HG02588 (cell line): ENCODE results near the gene CFAP410.
"Not testable (repeated sequence)": the region's sequence is repeated elsewhere in the genome, so short reads cannot be mapped to it uniquely, and the experiment has no call there.

Experiments
- ATAC-seq: cut with Tn5 transposase; IDR thresholded peaks from one replicate; pipeline ENCODE4 v1.9.1; 2021; ENCODE audit warnings: mild to moderate bottlenecking, moderate library complexity; ENCODE audit not compliant: unreplicated experiment

CFAP410 gene

DNA sequence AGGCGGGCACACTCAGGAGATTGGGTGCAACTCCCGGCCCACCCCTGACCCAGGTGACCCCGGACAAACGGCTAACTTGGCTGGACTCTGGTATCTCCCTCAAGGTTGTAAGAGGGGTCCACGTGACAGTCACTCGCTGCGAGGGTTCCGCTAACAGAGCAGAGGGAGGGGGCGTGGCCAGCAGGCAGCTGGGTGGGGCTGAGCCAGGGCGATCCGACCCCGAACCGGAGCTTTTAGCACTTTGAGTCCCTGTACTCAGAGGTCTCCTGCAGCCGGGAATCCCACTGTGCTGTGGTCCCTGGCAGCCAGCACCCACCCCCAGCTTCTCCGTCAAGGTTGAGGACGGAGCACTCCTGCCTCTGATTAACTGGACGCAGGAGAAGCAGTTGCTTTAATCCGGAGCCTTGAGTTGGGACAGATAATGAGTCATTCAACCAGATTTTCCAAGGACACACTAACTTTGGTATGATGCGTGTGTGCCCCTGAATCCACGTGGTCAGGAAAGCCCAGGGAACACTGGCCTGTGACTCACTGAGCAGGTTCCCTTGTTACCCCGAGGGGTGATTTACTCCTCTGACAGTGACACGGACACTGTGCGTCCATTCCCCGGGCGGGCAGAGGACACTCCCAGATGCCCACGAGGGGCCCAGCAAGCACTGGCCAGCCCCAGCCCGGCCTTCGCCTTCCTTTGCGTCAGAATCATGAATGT is 31.0 kb upstream of the CFAP410 start:
- no peak for ATAC-seq

DNA sequence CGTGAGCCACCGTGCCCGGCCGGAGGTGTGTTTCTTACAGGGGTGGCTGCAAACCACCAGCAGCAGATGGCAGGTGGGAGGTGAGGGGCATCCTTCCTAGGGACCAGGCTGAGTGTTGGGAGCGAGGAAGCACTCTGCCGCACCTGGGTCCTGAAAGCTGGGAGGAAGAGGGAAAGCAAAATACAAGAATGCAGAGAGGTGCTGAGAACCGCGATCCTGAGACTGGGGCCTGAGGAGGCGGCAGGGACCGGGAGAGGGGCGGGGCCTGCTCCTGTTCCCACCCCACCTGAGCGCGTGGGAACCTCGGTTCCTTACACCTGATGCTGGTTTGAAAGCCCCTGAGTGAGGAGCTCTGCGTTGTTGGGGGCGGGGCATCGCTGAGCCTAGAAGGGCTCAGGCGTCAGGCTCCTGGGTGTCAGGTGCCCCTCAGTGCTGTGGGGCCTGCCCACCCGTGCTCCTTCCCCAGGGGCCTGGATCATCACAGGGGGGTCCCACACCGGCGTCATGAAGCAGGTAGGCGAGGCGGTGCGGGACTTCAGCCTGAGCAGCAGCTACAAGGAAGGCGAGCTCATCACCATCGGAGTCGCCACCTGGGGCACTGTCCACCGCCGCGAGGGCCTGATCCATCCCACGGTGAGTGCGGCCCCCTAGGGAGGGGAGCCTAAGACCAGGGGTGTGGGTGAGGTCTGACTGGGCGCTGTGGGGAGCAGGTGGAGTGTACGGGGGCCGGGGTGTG is 29.7 kb upstream of the CFAP410 start:
- no peak for ATAC-seq

DNA sequence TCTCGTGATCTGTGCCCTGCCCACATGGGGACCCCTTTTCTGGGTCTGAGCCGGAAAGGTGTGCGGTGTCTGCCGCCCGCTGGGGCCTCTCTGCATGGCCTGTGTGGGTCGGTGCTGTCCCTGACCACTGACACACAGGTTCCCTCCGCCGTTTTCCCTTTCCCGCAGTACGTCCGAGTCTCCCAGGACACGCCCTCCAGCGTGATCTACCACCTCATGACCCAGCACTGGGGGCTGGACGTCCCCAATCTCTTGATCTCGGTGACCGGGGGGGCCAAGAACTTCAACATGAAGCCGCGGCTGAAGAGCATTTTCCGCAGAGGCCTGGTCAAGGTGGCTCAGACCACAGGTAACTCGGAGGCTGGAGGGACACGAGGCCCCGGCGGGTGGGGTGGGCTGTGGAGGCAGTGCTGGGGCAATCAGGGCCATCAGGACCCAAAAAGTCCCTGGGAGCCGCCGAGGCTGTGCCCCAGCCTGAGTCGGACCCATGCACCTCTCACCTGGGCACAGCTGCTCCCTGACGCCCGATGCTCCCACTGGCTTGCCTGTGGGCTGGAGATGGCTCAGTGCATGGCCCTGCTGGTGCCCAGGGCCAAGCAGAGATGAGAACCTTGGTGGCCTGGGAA is 27.5 kb upstream of the CFAP410 start:
- no peak for ATAC-seq

DNA sequence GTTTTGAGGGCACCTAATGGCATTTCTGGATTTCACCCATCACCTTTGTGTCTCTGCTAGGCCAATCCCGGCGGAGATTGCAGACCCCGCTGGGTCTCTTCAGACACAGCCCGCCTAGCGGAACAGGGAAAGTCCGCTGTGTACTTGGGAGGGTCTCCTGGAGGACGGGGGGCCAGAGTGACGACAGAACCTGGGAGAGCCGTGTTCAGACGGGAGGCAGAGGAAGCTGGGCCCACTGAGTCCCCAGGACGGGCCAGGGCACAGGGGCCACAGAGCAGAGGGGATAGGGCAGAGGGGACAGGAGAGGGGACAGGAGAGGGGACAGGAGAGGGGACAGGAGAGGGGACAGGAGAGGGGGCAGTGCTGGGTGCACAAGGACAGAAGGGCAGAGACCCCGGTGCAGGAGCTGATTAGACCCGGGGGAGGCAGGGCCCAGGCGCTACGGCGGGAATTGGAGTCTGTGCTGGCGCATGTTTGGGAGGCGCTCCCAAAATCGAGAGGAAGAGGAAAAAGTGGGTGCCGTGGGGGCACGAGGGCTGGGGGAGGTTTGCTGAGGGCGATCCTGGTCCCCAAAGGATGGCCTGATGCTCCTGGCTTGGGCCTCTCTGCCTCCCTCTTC is 26.9 kb upstream of the CFAP410 start:
- no peak for ATAC-seq

DNA sequence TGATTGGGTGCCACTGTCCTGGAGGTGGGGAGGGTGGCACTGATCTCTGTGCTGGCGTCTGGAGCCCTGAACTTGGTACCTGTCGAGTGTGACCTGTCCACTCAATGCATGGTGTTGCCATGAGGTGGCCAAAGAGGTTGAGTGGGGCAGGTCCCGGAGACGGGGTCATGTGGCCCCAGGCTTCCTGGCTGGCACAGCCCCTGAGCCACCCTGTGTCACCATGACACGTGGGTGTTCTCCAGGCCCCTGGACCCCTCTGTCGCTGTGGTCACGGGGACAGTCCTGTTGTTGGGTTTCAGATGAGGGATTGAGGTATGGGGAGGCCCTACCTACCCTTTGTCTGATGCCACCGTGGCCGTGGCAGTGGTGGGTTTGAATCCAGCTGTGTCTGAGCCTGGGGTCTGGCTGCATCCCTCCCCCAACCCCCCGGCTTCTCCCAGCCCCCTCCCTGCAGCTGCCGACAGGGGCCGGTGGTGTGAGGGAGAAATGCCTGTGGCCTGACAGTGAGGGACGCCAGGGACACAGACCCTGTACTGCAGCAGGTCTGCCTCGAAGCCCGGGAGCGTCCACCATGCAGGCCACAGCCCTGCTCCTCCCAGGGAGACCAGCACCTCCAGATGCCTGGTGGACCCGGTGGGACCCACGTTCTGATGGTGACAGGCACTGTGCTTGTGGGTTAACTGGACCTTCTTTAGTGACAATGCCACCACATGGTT is 26.2 kb upstream of the CFAP410 start:
- no peak for ATAC-seq

DNA sequence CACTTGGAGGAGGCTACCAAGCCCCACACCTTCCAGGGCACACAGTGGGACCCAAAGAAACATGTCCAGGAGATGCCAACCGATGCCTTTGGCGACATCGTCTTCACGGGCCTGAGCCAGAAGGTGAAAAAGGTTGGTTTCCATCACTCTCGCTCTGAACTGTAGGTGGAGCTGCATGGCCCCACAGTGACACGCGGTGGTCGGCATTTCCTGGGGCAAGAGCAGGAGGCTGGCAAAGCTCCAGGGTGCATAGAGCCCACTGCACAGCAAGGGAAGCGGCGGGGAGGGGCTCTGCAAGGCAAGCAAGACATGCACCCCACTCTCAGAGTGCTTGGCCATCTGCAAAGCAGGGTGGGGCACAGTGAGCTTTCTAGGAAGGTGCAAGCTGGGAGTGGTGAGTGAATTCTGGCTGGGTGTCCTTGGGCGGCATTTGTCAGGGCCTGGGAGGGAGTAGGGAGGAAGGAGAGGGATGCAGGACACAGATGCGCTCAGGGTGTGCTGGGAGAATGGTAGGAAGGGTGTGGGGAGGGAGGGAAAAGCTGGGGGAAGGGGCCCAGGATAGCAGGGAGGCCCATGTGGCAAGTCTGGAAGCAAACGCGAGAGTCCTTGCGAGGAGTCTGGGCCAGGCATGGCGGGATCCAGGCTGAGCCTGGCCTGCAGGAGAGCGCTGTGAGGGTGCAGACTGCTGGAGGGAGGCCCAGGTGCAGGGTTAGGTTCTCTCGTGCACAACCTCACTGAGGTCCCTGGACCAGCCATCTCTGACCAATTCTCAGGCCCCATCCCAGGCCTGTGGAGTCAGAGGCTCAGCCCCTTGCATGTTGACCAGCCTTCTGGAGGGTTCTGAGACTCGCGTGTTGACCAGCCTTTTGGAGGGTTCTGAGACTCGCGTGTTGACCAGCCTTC is 25.2 kb upstream of the CFAP410 start:
- ATAC-seq, result no peak

DNA sequence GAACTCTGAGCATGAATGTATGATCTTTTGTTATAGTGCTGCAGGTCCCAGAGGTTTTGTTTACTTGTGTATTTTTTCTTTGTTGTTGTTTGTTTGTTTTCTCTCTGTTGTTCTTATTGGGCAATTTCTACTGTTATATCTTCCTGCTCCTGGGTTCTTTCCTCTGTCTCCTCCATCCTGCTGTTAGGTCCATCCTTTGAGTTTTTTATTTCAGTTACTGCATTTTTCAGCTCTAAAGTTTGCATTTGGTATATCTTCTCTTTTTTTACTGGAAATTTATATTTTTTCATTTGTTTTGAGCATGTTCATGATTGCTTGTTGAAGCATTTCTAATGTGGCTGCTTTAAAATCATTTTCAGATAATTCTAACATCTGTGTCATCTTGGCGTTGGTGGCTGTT is 24.1 kb upstream of the CFAP410 start:
- ATAC-seq, result no peak

DNA sequence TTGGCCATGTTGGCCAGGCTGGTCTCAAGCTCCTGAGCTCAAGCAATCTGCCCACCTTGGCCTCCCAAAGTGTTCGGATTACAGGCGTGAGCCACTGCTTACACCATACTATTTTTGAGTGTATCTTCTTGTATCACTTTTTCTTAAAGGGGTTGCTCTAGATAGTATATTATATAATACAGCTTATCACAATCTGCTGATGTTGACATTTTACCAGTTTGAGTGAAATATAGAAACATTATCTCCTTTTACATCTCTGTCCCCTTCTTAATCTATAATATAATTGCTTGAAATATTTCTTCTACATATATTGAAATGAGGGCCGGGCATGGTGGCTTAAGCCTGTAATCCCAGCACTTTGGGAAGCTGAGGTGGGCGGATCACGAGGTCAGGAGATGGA is 22.7 kb upstream of the CFAP410 start:
- ATAC-seq, result not testable (repeated sequence)

DNA sequence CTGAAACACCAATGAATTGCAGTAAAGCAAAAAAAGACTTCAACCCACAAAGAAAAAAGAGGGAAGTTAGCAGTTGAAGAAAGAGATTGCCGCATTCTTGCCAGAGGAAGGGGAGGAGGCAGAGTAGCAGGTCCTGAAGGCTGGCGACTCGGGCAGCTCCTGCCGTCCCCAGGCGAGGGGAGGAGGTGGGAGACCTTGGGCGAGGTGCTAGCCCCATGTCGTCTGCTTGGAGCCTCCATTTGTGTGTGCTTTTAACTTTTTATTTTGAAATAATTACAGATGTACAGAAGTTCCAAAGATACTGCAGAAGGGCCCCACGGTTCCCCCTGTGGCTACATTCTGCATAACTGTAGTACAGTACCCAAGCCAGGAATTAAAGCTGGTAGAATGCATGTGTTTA is 21.0 kb upstream of the CFAP410 start:
- no peak for ATAC-seq

DNA sequence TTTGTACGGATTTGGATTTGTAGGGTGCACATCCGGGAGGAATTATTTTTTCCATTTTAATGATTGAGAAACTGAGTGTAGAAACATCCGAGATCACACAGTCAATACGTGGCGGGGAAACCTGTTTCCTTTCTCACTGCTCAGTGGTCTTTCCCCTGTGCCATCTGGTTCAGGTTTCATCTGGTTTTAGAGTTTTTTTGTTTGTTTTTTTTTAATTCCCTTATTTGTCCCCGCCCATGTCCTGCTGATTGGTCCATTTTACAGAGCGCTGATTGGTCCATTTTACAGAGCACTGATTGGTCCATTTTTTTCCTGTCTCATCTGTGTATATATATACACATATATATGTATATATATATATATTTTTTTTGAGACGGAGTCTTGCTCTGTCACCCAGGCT is 20.2 kb upstream of the CFAP410 start:
- no peak for ATAC-seq

DNA sequence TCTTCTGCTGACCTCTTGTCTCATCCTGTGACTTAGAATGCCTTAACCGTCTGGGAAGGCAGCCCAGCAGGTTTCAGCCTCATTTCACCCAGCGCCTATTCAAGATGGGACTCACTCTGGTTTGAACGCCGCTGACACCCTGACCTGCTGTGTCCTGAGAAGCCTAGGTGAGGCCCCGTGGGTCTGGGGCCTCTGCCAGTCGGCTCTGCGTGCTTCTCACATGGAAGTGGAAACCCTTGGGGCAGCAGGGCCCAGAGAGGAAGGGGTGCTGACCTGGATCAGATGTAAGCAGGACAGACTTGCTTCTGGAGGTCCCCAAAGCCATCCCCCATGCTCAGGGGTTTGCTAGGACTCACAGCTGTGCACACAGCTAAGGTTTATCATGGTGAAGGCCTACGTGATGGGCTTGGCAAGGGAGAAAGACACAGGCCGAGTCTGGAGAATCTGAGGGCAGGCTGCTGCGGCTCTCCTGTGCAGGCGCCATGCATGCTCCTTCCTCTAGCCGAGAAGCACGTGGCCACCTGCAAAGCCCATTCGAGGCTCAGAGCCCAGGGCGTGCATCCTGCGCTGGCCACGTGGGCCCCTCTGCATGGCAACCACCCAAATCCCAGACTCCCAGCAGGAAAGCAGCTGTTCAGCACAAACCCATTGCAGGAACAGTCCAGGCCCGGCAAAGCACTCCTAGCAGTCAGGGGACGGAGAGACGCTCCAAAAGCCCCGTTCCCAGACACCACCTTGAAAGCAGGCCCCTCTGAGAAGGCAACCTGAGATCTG is 18.1 kb upstream of the CFAP410 start:
- no peak for ATAC-seq

DNA sequence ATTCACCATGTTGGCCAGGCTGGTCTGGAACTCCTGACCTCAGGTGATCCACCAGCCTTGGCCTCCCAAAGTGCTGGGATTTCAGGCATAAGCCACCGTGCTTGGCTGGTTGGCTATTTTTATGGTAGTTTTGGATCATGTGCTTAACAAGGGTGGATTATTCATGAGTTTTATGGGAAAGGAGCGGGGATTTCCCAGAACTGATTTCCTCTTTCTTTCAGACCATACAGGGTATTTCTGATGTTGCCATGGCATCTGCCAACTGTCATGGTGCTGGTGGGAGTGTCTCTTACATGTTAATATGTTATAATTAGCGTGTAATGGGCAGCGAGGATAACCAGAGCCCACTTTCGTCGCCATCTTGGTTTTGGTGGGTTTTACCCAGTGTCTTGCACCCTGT is 17.4 kb upstream of the CFAP410 start:
- ATAC-seq, result no peak

DNA sequence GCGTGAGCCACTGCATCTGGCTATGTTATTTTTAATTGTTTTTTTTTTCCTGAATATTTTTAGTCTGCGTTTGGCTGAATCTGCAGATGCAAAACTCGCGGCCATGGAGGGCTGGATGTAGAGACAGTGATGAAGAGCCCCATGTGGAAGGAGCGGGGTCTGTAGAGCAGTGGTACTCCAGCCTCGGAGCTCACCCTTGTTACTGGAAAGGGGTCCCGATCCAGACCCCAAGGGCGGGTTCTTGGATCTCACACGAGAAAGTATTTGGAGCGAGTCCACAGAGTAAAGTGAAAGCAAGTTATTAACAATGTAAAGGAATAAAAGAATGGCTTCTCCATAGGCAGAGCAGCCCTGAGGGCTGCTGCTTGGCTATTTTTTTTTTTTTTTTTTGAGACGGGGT is 17.0 kb upstream of the CFAP410 start:
- no peak for ATAC-seq

DNA sequence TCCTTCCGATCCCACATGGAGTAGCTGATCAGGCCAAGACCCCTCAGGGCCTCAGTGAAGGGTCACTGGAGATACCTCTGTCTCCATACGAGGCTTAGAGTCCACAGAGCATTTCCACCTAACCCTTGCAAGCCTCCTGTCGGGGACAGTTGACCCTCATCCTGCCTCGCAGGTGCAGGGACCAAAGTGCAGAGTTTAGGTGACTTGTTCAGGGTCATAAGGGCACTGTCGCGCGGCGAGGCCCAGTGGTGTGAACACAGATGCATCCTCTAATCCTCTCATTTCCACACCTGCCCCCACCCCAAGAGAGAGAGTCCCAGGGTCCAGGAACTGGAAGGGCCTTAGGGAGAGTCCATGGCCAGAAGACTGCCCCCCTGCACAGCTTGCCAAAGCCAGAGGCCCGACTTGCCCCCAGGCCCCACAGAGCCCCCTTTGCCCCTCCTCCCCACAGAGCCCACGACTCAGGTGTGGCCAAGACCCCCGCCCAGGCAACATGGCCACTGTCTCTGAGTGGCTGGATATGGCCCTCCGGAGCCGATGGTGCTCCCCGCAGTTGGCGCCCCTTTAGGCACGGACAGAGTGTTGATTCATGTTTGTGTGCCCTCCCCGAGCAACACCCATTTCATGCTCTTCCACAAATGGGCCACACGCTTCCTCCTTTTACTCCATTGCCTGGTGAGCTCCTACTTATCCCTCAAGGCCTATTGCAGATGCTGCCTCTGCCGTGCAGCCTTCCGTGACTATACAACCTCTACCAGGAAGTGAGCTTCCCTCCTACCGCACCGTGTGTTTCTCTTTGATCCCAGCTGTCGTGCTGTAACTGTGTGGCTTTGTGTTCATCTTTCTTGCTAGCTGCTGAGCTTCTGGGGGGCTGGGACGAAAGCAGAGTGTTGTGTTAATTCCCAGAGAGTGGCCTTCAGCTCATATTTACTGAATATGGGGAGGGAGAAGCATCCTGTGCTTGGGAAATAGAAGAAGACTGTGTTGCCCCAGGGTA is 15.9 kb upstream of the CFAP410 start:
- ATAC-seq, result no peak

DNA sequence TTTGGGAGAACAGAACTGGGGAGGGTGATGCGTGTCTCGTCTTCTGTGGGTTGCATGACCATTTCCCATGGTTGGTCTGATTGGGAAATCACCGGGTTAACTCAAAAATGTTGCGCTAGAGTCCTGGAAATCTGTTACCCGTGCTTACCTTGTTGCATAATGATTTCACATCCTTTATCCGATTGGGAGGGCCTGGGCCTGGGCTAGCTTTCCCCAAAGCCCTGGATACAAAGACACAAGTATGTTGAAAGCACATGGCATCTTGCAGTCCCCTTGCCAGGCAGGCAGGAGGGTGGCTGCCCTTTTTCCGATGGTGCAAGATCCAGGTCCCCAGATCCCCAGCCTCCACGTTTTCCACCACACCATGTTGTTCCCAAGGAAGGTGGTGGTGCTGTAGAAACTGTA is 14.8 kb upstream of the CFAP410 start:
- ATAC-seq, result no peak

DNA sequence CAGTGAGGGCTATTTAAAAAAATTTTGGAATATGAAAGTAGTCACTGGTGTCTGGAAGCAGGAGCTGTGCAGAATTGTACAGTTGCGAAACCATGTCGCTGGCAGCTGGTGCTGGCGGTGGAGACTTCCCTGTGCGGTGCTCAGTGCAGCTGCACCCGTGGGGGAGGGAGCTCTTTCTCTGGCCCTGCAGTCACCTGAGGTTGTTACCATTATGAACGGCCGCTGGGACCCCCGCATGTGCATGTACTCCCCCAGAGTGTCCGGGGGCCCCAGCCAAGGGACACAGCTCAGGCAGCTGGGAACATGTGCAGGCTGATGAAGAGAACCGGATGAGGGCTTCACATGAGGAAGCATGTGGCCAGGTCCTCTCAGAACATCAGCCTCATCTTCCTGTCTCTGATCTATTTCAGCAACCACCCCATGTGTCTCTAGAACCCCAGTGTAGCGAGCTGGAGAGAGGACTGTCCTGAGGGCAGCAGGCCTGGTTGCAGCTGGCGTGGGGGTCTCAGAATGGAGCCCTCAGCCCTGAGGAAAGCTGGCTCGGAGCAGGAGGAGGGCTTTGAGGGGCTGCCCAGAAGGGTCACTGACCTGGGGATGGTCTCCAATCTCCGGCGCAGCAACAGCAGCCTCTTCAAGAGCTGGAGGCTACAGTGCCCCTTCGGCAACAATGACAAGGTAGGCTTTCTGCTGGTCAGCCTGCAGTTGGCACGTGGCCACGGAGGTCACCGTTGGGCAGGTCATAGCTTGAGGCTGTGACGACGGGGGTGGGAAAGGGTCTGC is 14.2 kb upstream of the CFAP410 start, which contains the start of gene TRPM2:
TSS of gene TRPM2 (plus strand) at position 431 of the 780 bp plus-strand sequence. CDS start at position 511, 80 bp downstream.
- no peak for ATAC-seq

DNA sequence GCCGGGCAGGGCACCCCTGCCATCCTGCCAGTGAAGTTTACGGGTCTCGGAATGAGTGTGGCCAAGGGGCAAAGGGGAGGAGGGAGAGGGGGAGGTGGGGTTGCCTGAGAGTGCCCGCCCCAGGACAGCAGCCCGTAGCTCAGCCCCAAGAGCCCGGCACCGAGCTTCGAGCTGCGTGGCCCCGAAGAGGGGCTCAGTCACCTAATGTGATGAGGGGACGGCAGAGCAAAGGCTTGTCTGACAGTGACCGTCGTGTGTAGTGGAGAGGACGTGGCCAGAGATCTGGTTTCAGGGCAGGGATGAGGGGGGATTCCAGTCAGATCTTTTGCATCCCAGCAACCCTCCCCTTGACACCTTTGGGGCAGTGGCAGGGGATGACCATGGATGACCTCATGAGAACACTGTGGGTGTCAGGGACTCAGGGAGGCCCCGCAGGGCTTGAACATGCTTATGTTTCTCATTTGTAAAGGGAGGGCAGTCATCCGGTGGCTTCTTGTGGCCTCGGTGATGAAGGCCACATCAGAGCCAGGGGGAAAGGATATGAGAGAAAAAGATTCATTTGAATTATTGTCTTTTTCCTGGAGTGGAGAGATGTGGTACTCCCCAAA is 13.2 kb upstream of the CFAP410 start:
- ATAC-seq, result no peak
